K562 (cell line): Measurements from ENCODE around the gene GMDS.

Experiments
- CBX3 ChIP-seq, 2 experiments: IDR thresholded peaks; 1 replicate in 1 of 2; 2 replicates in 1 of 2; pipeline ENCODE4 v1.6.1; 2012; ENCODE audit warnings: inconsistent platforms in 2 of 2, low read length in 2 of 2, borderline replicate concordance in 1 of 2, control low read depth in 1 of 2
- POLR2AphosphoS5 ChIP-seq: IDR thresholded peaks from 2 replicates; pipeline ENCODE4 v1.6.1; 2011; ENCODE audit warnings: mild to moderate bottlenecking, low read depth, low read length, moderate library complexity; ENCODE audit not compliant: control insufficient read depth, insufficient read depth
- TAF7 ChIP-seq: fragments of 450-650 bp; IDR thresholded peaks from 2 replicates; pipeline ENCODE4 v1.6.1; 2016; ENCODE audit warnings: missing genetic modification characterization, missing compliant biosample characterization
- TF ChIP-seq, protein P1 (sequence below): sonication (generic); formaldehyde crosslinking; IDR thresholded peaks from 2 replicates; pipeline ENCODE4 v1.8.0; 2022; ENCODE audit warnings: mild to moderate bottlenecking, missing genetic modification reagents

DNA sequence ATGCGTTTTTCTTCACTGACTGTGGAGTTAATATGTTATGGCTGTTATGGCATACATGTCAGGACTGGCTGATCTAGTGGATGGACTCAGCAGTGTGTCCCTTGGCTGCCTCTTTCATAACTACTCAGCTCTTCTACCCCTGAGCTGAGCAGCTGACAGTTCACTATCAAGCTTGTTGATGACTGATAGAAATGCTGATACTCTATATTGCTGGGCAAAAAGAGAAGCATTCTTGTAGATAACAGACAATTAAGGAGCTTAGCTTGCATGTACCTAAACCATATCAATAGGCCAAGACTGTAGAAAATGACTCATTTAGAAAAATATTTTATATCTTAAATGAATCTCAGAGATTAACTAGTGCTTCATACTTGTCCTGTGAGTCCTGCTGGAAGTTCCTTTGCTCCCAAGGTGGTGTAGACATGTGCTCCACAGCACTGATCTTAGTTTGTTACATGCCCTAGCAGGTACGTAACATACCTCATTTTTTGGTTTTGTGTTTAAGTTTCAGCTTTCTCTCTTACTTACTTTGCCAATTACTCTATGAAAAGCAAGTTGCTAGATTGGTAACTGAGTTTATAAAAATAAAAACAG is 236.9 kb downstream of the GMDS start:
- TF ChIP-seq POLR2AphosphoS5 (no peak), CBX3 (IDR thresholded peaks at IDR 0.05; ENCODE audit: borderline replicate concordance in 1 of 2, low read length in 2 of 2) (no peak), TAF7 (tag) (no peak)
- TF ChIP-seq, protein P1, sequence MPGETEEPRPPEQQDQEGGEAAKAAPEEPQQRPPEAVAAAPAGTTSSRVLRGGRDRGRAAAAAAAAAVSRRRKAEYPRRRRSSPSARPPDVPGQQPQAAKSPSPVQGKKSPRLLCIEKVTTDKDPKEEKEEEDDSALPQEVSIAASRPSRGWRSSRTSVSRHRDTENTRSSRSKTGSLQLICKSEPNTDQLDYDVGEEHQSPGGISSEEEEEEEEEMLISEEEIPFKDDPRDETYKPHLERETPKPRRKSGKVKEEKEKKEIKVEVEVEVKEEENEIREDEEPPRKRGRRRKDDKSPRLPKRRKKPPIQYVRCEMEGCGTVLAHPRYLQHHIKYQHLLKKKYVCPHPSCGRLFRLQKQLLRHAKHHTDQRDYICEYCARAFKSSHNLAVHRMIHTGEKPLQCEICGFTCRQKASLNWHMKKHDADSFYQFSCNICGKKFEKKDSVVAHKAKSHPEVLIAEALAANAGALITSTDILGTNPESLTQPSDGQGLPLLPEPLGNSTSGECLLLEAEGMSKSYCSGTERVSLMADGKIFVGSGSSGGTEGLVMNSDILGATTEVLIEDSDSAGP = no peak
